ENCODE results near the gene TRIM73. TPM values are rescaled to one million over a fixed set of nuclear protein-coding genes. Genes with fewer than 3 reads are reported as not detected.
"Not testable (repeated sequence)": the region's sequence is repeated elsewhere in the genome, so short reads cannot be mapped to it uniquely, and the experiment has no call there.

The TRIM73 gene
- total RNA-seq, 2 donors from 2014 or later, result 3.2 to 8.6 TPM

GRCh38 chr7:75442101-75442464 is 46.7 kb downstream of the TRIM73 start:
- H3K4me3 Mint-ChIP-seq, result peak overlapping the region; percentile 67
- peak; percentile 52 for ATAC-seq (replicated peaks)
- H3K27ac Mint-ChIP-seq, result peak overlapping the region; percentile 52
- H3K27me3 Mint-ChIP-seq, H3K9me3 Mint-ChIP-seq: not testable (repeated sequence)
- peaks cover 53% of the 10 kb centered on the region for H3K36me3 Mint-ChIP-seq (ENCODE audit: low read depth)
- H3K4me1 Mint-ChIP-seq, result peaks cover 13% of the 10 kb centered on the region

- peak overlapping the region; percentile 78 for H3K4me3 Mint-ChIP-seq
- ATAC-seq (replicated peaks), result peak; percentile 97
- H3K27ac Mint-ChIP-seq, result peak overlapping the region; percentile 90
- peaks cover 49% of the 10 kb centered on the region for H3K36me3 Mint-ChIP-seq (ENCODE audit: low read depth)
- peaks cover 13% of the 10 kb centered on the region for H3K4me1 Mint-ChIP-seq
- H3K9me3 Mint-ChIP-seq, H3K27me3 Mint-ChIP-seq: not testable (repeated sequence)
These were observed 47.2 kb downstream of the TRIM73 start for GRCh38 chr7:75442465-75443111.

- not testable (repeated sequence) for H3K9me3 Mint-ChIP-seq; H3K4me1 Mint-ChIP-seq; ATAC-seq (replicated peaks); H3K27ac Mint-ChIP-seq; H3K4me3 Mint-ChIP-seq; H3K27me3 Mint-ChIP-seq
- peaks cover 26% of the 10 kb centered on the region for H3K36me3 Mint-ChIP-seq (ENCODE audit: low read depth)
These were observed 54.5 kb downstream of the TRIM73 start for GRCh38 chr7:75449946-75450345.

- H3K4me3 Mint-ChIP-seq, H3K27ac Mint-ChIP-seq, H3K9me3 Mint-ChIP-seq, H3K4me1 Mint-ChIP-seq, H3K27me3 Mint-ChIP-seq: not testable (repeated sequence)
- peaks cover 26% of the 10 kb centered on the region for H3K36me3 Mint-ChIP-seq (ENCODE audit: low read depth)
- ATAC-seq (replicated peaks), result peak; percentile 82
These were observed 57.1 kb downstream of the TRIM73 start for GRCh38 chr7:75452494-75452955.

Other genes with a start within 250 kb of the TRIM73 start
- 100 to 1,000 TPM; 108 to 220 TPM for gene POM121C, start 90.7 kb downstream of the TRIM73 start, total RNA-seq
- gene SPDYE5, start 96.7 kb downstream of the TRIM73 start, total RNA-seq, result under 1 TPM in 1 of 2 donors, not detected in 1; 0.24 TPM

Data from activated T-helper 17 cell treated with anti-CD3 and anti-CD28 coated beads, Interleukin-2, amount 50 U/mL, for 72 hours (primary cell).